ENCODE results near the gene CCDC92B.
A peak's percentile ranks its signal among the peaks of the same experiment; 100 is the strongest.

CCDC92B gene

DNA sequence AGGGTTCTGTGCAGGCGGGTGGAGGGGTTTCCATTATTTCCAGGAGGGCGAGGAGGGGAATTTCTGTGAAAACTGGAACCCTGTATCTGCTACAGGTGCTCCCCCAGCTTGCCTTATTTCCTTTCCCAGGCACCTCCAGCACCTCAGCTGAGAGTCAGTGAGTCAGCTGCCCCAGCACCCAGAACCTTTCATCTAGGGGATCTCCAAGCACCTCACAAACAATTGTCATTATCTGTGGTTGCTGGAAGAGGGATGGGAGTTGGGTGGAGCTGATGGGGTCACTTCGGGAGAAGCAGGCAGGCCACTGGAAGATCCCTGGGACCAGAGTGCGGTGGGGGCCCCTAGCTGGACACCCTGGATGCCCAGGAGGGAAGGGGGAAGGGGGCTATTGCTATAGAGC is 27.8 kb downstream of the CCDC92B start:
- no peak for DNase-seq (ENCODE audit: low read depth in 2 of 2)

DNA sequence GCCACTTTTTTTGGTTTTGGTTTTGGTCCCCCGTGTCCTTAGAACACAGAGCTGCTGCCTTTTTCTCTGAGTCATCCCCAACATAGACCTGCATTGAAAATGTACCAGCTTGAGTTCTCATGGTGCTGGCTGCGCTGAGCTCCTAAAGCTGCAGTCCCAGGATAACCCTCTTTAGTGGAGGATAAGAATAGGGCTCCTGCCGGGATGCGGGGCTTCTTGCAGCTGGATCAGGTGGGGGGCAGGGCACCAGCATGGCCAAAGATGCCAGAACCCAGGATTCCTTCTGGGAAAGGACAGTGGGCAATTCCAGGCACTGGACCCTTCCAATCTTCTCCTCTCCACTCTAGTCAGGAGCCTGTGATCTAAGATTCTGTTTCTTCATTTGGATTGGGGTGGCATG is 29.6 kb downstream of the CCDC92B start:
- no peak for DNase-seq (ENCODE audit: low read depth in 2 of 2)

DNA sequence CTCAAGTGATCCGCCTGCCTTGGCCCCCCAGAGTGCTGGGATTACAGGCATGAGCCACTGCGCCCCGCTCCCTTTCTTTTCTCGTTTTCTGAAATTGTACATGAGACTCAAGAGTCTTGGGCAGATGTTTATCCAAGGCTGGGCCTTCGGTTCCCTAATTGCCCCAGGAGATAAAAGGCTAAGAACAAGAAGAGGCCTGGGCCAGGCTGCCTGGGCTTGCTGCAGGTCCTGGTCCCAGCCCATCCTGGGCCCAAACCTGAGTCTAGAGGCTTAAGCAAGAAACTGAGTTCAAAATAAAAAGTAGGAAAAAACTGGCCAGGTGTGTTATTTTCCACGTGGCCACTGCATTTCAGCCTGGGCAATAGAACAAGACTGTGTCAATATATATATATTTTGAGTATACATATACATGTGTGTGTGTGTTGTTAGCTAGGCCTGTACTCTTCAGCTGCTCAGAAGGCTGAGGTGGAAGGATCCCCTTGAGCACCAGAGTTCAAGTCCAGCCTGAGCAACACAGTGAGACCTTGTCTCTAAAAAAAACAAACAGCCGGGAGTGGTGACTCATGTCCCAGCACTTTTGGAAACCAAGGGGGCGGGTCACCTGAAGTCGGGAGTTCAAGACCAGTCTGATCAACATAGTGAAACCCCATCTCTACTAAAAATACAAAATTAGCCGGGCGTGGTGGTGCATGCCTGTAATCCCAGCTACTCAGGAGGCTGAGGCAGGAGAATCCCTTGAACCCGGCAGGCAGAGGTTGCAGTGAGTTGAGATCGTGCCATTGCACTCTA is 31.1 kb downstream of the CCDC92B start:
- DNase-seq (ENCODE audit: low read depth in 2 of 2) = no peak

DNA sequence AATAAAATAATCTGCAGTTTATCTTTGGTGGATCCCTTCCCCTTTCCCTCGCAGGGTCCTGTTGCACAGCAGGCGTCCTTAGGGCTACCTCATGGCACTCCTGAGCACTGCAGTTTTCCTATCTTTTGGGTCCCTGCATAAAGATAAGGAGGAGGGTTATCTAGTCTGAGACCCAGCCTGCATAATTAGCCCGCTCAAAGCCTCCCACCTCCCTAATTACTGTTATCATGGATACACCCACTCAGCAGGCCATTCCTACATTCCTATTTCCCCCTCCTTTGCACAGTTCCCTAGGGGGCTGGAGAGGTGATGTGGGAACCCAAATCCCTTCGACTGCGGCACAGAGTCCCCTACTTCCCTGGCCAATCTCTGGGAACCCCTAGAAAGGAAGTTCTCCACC is 32.8 kb downstream of the CCDC92B start:
- DNase-seq (ENCODE audit: low read depth in 2 of 2) = no peak

DNA sequence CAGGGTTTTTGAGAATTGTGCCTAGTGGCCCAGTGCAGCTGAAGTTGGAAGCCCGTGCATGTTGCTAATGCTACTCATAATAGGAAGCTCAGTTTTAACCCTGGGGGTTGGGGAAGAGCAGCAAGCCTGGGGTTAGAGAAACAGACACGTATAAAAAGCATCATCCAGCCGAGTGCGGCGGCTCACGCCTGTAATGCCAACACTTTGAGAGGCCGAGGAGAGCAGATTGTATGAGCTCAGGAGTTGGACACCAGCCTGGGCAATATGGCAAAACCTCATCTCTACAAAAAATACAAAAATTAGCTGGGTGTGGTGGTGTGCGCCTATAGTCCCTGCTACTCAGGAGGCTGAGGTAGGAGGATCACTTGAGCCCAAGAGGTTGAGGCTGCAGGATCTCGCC is 35.6 kb downstream of the CCDC92B start:
- DNase-seq (ENCODE audit: low read depth in 2 of 2) = no peak

DNA sequence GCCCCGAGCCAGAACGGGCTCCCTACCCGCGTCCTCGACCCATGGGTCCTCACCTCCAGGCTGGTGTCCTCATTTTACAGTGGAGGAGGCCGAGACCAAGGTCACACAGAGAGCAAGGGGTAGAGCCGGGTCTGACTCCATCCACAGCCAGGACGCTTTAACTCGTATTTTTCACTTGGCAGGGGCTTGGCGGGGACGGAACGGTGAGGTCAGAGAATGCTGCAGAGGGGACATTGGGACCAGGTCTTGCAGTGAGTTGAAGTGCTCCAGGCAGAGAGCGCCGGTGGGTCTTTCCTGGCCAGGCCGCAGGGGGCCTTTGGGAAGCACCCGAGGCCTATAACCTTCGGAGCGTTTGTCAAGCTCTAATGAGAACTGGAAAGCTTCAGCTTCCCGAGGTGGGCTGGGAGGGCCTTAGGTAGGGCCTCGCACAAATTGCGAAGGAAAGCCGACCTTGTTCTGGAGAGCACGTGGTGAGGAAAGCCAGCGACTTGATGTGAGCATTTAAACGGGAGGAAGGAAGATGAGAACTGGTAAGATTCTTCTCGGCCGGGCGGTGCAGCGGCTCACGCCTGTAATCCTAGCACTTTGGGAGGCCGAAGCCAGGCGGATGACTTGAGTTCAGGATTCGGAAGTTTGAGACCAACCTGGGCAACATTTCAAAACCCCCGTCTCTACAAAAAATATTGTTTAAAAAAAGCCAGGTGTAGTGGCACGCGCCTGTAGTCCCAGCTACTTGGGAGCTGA is 37.0 kb downstream of the CCDC92B start:
- no peak for DNase-seq (ENCODE audit: low read depth in 2 of 2)

DNA sequence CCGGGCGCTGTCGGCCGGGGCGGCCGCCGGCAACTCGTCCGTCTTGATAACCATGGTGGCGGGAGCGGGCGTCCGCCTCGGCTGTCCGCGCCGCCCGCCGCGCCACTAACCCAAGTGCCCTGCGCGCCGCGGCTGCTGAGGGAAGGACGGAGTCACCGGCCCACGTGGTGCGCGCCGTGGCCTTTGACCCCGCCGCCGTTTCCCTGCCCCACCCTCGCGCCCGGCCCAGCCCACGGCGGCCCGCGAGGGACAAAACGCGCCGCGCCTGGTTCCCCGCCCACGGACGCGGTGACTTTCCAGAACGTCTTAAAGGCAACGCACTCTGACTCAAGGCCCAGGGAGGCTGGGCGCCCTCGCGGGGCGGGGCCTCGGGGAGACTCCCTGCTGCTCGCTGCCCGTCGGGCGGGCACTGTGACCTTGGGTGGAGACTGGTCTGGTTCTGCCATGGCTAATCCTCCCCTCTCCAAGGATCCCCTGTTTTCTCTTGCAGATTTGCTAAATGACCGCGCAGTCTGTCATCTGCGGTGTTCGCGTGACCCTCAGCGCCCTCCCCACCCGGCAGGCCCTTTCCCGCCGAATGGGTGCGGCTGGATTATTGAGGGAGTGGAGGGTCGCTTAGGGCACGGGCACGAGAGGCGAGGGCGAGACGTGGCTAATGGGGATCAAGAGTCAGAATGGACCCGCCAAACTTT is 37.7 kb downstream of the CCDC92B start, which contains the start of gene CLUH:
Gene CLUH (minus strand): TSS at position 157 of the 692 bp plus-strand sequence. CDS start 103 bp downstream, at position 54.
- DNase-seq (ENCODE audit: low read depth in 2 of 2) = peak; percentile 95 to 96

DNA sequence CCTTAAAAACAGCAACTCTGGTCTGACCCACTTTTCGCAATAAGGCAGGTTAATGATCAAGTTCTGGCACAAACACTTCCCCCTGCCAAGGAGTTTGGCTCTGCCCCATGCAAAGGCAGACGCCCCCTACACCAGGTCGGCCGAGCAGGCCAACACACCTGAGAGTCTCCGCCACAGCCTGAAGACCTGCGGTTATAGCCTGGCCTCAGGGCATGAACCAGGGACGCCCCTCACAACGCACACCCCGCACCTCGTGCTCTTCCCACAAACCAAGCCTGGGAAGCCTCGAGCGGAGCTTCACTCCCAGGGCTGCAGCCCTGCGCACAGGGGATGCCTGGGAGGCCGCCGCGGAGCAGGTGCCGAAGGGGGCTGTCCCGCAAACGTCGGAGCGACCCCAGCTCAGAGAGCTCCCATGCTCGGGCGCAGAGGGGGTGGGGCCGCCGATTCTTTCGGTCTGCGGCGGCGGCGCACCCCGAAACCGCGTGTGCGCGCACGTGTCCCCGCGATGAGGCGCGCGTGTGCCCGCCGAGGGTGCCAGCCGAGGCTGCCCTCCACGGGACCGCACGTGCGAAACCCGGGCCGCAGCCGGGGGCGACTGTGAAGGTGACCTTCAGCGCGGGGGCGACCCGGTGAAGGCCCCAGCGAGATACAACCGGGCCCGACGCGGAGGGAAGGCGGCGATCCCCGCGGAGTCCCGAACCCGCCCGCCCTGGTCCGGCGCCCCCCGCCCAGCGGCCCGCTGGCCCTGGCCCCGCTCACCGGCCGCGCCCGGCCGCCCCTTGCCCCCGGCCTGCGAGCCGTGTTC is 38.4 kb downstream of the CCDC92B start:
- no peak for DNase-seq (ENCODE audit: low read depth in 2 of 2)

DNA sequence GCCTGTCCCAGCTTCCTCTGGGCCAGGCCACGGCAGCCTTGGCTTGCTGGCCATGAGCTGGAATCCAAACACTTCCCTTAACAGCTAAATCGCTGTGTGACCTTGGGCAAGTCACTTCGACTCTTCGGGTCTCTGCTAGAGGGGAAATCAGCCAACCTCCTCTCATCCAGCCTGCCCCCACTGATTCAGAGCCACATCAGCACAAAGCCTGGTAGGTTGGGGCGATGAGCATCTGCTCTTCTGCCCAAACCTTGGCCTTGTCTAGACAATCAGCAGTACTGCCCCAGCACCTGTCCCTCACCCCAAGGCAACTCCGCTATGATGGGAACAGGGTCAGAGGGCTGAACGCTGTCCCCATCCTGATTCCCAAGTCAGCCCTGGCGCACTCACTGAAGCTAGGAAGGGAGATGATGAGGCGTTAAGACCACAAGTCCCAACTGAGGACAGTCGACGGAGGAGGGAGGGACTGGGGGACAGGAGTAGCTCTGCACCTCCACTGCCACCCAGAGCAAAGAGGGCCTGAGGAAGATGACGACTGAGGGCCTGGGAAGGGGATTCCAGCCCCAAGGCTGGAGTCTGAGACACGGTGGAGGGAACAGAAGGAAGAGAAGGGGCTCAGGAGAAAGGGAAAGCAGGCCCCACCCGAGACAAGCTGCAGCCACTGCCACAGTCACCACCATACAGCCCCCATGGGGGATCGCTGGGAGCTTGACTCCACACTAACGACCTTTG is 39.2 kb downstream of the CCDC92B start:
- DNase-seq (ENCODE audit: low read depth in 2 of 2) = no peak

DNA sequence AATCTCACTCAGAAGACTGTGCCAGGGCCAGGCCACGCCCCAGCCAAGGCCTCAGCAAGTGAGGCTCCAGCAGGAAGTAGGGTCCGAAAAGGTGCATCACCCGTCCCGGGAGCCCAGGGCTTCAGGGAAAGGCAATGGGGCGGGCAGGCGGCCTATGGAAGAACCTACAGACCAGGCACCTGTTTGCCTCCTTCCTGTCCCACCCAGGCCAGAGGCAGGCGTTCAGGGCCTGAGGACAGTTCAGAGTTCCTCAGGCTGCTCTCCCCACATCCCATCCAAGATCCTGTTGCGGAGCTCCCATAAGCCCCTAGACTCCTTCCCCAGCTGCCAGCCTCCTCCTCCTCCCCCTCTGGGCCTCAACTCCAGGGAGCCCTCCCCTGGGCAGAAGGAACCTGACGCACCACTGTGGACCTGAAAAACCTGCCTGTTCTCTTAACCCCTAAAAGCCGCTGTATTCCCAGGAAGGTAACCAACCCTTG is 40.2 kb downstream of the CCDC92B start:
- no peak for DNase-seq (ENCODE audit: low read depth in 2 of 2)

DNA sequence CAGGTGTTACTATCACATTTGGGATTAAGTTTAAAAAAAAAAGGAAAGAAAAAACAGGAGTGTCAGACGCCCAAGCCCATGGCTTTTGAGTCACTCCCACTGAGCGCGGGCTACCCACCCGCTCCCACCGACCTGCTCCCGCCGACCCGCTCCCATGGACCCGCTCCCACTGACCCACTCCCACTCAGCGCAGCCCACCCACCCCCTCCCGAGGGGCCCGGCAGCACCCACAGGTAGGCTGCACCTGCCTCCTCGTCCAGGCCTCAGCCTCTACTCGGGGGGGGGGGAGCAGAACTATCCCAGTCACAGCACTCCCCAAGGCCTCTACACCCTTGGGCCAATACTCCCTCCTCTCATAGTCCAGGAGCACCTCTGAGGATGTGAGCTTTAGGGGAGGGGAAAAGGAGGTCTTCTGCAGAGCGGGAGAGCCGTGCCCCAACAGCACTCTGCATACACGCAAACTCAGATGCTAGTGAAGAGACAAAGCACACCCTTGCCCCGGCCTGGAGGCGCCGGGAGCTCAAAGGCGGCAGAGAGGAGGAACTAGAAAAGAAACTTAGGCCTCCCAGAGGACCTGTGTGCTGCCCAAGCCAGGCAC is 40.8 kb downstream of the CCDC92B start:
- DNase-seq (ENCODE audit: low read depth in 2 of 2) = no peak

DNA sequence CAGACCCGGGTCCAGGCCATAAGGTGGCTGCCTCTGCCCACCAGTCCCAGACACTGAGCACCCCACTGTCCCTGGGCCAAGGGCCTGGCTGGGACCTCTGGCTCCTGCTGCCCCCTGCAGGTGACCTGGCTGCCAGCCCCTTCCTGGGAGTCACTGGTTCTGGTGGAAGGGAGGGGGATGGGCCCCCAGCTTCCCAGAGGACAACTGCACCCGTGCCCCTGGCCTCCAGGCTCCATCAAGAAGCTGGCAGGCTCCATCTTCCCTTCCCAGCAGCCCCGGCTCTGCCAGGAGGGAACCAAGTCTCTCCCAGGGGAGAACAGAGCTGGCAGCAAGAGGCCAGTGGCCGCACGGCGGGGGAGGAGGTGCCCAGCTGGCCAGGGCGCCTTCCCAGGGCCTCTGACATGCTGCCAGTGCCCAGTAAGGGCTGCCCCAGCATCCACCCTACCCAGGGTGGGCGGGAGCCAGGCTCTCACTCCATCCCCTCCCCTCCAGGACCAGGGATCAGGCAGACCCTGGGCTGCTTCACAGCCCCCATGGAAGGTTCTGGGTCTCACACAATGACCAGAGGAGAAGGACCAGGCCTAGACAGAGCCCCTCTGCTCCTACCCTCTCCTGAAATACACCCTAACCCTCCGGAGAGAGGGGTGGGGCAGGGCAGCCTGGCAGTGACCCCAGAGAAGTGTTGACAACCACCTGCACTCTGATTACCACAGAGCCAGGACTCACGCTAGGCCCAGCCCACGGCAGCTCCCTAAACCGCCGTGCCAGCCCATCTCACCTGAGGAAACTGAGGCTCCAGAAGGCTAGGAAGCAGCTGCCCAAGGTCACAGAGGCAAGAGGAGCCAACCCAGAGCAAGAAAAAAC is 41.5 kb downstream of the CCDC92B start:
- DNase-seq (ENCODE audit: low read depth in 2 of 2) = no peak

DNA sequence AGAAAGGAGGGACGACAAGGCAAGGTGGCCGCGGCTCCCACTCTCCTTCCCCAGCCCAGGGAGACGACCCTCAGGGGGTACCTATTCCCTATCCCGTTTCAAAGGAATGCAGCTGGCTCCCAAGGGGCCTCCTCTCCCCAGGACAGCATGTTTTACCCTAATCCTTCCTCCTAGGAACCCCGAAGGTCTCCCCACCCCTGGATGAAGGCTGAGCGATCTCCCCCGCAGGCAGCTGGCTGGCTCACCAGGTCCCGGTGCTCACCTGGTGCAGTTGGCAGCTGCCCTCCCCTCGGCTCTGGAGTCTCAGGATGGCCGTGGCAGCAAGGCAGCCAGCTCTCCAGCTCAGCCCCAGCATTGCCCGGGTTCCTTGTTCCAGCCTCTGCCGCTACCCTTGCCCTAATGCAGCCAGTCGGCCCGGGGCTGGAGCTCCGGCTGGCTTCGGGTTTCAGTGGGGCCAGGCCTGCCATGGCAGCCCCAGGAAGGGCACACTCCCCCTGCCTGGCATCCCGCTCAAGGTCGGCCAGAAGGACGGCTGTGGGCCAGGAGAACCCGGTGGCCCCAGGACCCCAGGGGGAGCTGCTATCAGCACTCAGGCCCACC is 42.4 kb downstream of the CCDC92B start:
- no peak for DNase-seq (ENCODE audit: low read depth in 2 of 2)

DNA sequence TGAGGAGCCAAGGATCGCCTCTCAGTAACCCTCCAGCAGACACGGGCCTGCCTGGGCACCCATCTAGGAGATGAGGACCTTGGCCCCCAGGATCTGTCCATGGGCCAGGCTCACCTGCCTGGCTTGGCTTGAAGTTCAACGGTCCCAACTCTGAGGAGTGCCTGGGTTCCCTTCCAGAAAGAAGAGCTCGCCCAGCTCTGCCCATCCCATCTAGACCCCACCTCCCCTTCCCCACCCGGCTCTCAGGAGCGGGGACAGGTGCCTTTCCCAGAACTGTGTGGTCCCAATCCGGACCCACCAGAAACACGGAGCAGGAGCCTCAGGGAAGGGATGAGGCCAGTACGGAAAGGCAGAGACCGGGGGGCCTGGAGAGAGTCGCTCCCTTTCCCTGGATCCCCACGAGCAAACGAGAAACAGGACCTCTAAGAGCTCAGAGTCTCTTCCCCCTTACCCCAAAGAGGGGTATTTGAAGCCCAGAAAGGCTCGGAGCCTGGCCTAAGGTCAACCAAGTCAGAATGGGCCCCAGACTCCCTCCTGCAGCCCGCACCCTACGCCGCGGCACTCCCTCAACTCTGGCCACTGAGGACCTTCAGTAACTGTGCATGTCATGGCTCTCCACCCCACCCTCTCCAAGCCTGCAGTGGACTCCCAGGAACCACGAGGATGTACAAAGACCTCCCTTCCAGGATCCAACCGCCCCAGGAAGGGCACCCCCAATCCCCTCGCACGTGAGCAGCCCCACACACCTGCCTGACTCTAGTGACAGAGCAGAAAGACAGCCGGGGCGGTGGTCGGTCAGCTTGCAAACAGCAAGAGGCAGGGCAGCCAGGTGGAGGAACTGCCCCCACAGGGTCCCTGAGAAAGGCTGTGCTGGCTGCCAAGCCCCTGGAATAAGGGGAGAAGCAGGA is 43.3 kb downstream of the CCDC92B start:
- DNase-seq (ENCODE audit: low read depth in 2 of 2) = no peak

DNA sequence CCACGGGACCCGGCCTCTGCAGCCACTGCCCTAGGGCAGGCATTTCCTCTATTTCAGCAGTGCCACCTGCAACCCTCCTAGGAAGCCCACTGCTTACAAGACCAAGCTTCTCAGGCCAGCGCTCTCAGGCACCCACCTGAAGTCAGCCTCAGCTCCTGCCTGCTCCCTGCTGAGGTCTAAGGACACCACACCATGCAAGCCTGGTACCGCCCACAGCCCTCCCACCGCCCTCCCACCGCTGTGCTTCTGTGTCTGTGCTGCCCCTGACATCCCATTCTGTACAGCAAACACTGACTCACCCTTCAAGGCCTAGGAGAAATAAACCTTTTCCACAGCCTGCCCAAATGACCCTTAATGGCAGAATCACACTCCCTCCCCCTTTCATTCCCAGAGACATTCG is 44.2 kb downstream of the CCDC92B start:
- DNase-seq (ENCODE audit: low read depth in 2 of 2) = no peak

DNA sequence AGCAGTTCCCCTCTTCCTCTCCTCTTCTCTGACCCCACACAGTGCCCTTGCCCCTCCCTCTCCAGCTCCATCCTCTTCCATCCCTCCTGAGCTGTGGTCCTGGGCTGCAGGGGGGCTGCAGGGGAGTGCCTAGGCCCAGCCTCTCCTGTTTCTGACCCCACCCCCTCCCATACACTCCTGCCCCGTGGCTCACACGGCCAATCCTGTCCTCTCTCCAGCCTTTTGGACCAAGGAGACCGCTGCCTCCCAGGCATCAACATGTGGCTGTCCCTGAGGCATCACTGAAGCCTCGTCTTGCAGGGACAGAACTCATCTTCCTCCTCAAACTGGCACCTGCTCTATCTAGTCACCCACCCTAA is 44.6 kb downstream of the CCDC92B start:
- no peak for DNase-seq (ENCODE audit: low read depth in 2 of 2)

DNA sequence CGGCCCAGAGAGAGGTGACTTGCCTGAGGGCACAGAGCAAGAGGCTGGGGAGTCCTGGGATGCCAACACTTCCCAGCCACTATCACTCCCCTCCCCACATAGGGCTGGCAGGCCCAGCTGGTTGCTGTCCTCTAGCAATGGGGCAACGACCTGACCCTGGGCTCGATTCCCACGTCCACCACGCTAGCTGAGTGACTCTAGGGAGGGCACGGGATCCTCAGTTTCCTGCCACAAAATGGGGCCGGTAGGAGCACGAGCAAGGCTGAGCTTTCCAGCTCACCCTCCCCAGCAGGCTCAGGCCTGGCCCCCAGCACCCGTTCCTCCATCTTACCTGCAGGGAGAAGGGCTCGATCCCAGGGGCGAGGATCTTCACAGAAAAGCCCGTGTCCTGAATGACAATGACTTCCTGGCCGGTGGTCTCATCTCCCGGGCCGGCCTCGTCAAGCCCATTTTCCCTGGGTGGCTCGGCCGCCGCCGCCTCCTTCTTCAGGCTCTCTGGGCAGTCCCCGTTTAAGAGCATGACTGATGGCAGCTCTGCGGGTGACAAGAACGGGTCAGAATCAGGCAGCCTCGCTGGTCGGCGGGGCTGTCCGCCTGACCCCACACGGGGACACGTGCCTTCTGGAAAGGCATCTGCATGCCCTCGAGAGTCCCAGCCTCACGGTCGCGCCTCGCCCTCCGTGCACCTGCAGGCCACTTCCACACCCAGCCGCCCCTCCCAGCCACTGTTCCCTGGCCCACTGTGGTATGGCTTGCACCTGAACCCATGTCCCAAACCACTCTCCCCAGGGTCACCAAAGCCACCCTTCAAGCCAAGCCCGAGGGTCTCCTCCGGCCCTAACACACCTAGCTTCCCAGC is 45.2 kb downstream of the CCDC92B start:
- DNase-seq (ENCODE audit: low read depth in 2 of 2) = no peak

Data from stimulated activated CD8-positive, alpha-beta memory T cell treated with anti-CD3 and anti-CD28 coated beads, Interleukin-15, amount 100 ng/mL, for 48 hours (primary cell).